AG09319 (cell line): ENCODE data around the gene CEP192.
A peak's percentile ranks its signal among the peaks of the same experiment; 100 is the strongest.

ENCODE experiments used
- DNase-seq: peaks from one replicate; pipeline ENCODE4 v3.0.0-alpha.2; 2010; ENCODE audit warnings: low read depth; ENCODE audit errors: extremely low read depth
- TF ChIP-seq, protein P1 (sequence below): IDR thresholded peaks from 2 replicates; pipeline ENCODE4 v1.5.1; 2011; ENCODE audit warnings: low read depth, mild to moderate bottlenecking, inconsistent platforms, low read length, moderate library complexity

Gene CEP192

DNA sequence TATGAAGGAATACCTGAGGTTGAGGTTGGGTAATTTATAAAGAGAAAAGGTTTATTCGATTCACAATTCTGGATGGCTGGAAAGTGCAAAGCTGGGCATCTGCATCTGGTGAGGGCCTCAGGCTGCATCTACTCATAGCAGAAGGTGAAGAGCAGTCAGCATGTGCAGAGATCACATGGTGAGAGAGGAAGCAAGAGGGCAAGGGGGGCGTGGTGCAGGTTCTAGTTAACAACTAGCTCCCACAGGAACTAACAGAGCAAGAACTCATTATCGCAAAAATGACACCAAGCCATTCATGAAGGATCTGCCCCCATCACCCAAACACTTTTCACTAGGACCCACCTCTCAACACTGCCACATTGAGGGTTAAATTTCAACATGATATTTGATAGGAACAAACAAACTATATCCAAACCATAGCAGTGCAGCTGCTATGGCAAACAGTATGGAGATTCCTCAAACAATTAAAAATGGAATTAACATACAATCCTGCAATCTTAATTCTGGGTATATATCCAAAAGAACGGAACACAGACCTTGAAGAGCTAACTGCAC, 154.6 kb downstream of the CEP192 start:
- no peak for DNase-seq
- TF ChIP-seq, protein P1, sequence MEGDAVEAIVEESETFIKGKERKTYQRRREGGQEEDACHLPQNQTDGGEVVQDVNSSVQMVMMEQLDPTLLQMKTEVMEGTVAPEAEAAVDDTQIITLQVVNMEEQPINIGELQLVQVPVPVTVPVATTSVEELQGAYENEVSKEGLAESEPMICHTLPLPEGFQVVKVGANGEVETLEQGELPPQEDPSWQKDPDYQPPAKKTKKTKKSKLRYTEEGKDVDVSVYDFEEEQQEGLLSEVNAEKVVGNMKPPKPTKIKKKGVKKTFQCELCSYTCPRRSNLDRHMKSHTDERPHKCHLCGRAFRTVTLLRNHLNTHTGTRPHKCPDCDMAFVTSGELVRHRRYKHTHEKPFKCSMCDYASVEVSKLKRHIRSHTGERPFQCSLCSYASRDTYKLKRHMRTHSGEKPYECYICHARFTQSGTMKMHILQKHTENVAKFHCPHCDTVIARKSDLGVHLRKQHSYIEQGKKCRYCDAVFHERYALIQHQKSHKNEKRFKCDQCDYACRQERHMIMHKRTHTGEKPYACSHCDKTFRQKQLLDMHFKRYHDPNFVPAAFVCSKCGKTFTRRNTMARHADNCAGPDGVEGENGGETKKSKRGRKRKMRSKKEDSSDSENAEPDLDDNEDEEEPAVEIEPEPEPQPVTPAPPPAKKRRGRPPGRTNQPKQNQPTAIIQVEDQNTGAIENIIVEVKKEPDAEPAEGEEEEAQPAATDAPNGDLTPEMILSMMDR = no peak

DNA sequence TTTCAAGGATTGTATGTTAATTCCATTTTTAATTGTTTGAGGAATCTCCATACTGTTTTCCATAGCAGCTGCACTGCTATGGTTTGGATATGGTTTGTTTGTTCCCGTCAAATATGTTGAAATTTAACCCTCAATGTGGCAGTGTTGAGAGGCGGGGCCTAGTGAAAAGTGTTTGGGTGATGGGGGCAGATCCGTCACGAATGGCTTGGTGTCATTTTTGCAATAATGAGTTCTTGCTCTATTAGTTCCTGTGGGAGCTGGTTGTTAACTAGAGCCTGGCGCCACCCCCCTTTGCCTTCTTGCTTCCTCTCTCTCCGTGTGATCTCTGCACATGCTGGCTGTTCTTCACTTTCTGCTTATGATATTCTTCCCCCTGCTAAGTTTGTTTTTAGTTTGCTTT, 156.0 kb downstream of the CEP192 start:
- no peak for DNase-seq

DNA sequence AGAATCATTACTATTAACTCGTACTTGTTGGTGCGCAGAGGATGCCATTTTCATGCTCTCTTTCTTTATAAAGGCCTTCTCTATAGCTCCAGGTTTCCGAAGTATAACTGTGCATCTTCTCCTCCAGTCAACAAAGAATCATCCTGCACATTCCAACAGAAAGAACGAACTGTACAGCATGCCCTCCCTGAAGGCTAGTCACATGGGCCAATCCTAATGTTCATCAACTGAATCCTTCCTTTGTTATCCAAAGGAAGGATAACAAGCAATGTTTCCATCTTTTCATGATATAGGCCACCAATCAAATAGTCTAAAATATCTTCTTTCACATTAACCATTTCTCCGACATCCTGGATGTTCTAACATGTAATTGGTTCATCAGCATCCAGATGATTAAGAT, 160.5 kb downstream of the CEP192 start:
- DNase-seq = no peak
- TF ChIP-seq, protein P1 = no peak

More for the DNA sequence above, 156.0 kb downstream of the CEP192 start:
- TF ChIP-seq, protein P1 = no peak

DNA sequence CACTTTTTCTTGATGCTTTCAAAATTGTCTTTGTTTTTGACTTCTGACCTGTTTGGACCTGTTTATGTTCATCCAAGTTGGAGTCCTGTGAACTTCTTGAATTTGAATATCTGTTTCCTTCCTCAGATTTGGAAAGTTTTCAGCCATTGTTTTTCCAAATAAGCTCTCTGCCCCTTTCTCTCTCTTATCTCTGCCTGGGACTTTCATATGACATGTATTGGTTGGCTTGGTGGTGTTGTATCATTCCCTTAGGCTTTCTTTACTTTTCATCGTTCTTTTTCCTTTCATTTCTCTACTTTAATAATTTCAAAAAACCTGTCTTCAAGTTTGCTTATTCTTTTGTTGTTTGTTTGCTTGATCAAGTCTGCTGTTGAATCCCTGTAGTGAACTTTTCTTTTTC, 167.3 kb downstream of the CEP192 start:
- TF ChIP-seq, protein P1 = no peak
- DNase-seq = no peak

DNA sequence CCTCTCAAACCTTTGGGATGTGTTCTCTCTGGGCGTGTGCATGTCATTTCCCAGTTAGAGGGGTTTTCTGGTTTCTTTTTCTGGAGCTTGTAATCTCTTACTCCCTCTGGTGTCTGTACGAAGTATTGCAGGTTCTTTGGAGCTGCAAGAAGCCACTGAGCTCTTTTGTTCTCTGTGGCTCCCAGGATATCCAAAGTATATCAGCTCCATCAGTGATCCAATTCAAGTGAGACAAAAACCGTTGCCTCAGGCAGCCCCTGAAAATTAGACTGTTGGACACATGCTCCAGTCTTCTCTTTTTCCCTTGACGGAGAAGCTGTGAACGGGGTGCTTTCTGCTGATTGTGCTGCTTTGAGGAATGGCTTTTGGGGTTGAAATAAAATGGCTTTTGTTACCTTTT, 168.4 kb downstream of the CEP192 start:
- DNase-seq = no peak
- TF ChIP-seq, protein P1 = peak; percentile 83

DNA sequence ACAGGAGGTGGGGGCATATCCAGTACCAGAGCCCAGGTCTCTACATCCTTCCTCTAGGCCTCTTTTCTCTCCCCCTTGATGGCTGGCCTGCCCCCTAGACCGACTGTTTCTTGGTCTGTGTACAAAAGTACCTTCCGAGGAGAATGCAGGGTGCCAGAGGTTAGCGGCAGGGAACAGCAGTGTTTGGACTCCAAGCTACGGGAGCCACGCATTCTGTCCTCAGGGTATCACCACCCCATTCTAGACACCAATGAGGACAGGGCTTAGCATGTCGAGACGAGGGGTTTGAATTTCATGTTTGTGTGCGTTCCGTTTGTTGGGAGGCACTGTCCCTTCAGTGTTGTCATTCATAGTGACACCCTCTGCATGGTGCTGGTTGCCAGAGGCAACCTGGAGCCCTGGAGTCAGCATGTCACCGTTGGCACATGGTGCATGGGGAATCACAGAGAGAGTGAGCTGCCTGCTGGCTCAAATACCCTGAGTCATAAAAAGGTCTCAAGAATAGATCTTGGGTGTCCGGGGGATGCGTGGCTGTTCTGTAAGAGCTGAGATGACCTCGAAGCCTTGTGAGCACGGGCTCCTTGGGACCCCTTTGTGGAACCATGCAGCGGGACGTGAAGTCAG, 170.2 kb downstream of the CEP192 start:
- DNase-seq = no peak
- TF ChIP-seq, protein P1 = no peak

DNA sequence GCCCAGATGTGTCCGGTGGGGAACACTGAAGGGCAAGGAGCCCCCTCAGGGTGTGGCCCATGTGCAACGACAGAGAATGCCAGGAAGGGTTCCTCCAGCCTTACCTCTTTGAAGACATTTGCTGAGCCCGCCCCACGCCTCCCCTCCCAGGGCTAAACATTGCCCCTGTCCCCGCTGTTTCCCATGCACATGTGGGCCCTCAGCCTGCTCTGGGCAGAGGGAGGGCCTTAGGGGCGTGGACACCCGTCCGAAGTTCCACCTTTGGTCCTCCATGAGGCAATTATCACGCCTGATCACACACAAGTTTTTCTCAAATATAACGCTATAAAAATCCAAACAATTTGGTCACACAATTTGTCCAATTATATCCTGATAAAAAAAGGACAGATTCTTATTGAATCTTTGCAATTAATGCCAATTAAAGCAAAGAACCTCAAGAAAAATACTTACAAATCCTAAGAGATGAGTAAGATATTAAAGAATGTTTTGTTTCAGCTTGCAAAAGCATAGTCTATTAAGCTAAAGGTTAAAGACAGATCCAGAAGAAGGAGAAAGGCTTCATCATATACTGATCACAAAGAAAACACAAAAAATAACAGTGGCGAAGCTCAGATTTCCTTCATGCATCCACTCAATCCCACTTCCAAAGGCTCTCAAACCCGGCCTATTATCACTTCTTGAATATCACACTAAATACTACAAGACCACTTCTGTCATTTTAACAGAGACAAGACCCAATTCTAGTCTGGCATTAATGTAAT, 172.2 kb downstream of the CEP192 start:
- no peak for DNase-seq
- TF ChIP-seq, protein P1 = no peak
